Testis (tissue), 5 donors: ENCODE measurements around the gene NETO1. TPM values are rescaled to one million over a fixed set of nuclear protein-coding genes. Genes with fewer than 3 reads are reported as not detected.

Source experiments
- DNase-seq: peaks from one replicate; pipeline ENCODE4 v3.0.0-alpha.2; 2019
- H3K27ac ChIP-seq, 2 donors: fragments of 200-600 bp; sonication (generic); one replicate each; pipeline ENCODE4 v1.5.1; 2019
- H3K27me3 ChIP-seq: fragments of 200-600 bp; sonication (generic); one replicate; pipeline ENCODE4 v1.5.1; 2019
- H3K36me3 ChIP-seq: fragments of 200-600 bp; sonication (generic); one replicate; pipeline ENCODE4 v1.5.1; 2017; ENCODE audit warnings: low read depth; ENCODE audit errors: missing control alignments
- H3K4me1 ChIP-seq: fragments of 200-600 bp; sonication (generic); one replicate; pipeline ENCODE4 v1.5.1; 2019
- H3K4me3 ChIP-seq, 2 donors: fragments of 200-600 bp; sonication (generic); one replicate each; pipeline ENCODE4 v1.5.1; 2017 to 2019
- H3K9me3 ChIP-seq: fragments of 200-600 bp; sonication (generic); one replicate; pipeline ENCODE4 v1.5.1; 2017
- POLR2A ChIP-seq: fragments of 450-650 bp; IDR thresholded peaks from one replicate; pipeline ENCODE4 v1.6.1; 2017; ENCODE audit warnings: antibody characterized with exemption, mild to moderate bottlenecking, moderate library complexity
- WGBS, 2 donors: methylation state at CpG; one replicate each; pipeline ENCODE4 v1.1.5; 2018; 5-methylcytosine and 5-hydroxymethylcytosine counted together
- intact Hi-C: fragments of 100-400 bp; cut with DNase I; formaldehyde crosslinking; loops from one replicate; pipeline ENCODE4 v1.15.1; 2023; ENCODE audit warnings: low total_unique reads
- long read RNA-seq, 2 donors: transcript quantifications; one replicate each; lab custom pipeline, GENCODE V29; 2026
- polyA plus RNA-seq: library from polyadenylated mRNA; stranded (reverse); fragments of 350-450 nt; fragmentation: Illumina TruSeq; extraction: RNeasy Lipid Tissue Mini Kit (QIAGEN cat#74804); gene quantifications from one replicate; pipeline ENCODE4 v1.2.3, GENCODE V29; 2014; ENCODE audit warnings: low read depth, low replicate concordance; ENCODE audit not compliant: insufficient read depth
- total RNA-seq, 2 donors: library from RNA; depleted of rRNA; stranded (reverse); fragments of >200 nt; gene quantifications; one replicate each; pipeline ENCODE4 v1.2.3, GENCODE V29; 2016
- TF ChIP-seq, protein P1 (sequence below), 3 experiments: fragments of 450-650 bp in 2 of 3; fragments of 200-600 bp in 1 of 3; sonication (generic) in 1 of 3; IDR thresholded peaks; one replicate each; pipeline ENCODE4 v1.5.1; 2016 to 2019; ENCODE audit warnings: antibody characterized with exemption in 3 of 3, mild to moderate bottlenecking in 2 of 3, moderate library complexity in 1 of 3

The NETO1 gene, protein sequence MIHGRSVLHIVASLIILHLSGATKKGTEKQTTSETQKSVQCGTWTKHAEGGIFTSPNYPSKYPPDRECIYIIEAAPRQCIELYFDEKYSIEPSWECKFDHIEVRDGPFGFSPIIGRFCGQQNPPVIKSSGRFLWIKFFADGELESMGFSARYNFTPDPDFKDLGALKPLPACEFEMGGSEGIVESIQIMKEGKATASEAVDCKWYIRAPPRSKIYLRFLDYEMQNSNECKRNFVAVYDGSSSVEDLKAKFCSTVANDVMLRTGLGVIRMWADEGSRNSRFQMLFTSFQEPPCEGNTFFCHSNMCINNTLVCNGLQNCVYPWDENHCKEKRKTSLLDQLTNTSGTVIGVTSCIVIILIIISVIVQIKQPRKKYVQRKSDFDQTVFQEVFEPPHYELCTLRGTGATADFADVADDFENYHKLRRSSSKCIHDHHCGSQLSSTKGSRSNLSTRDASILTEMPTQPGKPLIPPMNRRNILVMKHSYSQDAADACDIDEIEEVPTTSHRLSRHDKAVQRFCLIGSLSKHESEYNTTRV
- total RNA-seq, result 1 to 10 TPM; 4.2 to 5.5 TPM
- 0.83 TPM for polyA plus RNA-seq
- long read RNA-seq, donor 1, result 0 reads
- long read RNA-seq, donor 2, result 0 reads

DNA sequence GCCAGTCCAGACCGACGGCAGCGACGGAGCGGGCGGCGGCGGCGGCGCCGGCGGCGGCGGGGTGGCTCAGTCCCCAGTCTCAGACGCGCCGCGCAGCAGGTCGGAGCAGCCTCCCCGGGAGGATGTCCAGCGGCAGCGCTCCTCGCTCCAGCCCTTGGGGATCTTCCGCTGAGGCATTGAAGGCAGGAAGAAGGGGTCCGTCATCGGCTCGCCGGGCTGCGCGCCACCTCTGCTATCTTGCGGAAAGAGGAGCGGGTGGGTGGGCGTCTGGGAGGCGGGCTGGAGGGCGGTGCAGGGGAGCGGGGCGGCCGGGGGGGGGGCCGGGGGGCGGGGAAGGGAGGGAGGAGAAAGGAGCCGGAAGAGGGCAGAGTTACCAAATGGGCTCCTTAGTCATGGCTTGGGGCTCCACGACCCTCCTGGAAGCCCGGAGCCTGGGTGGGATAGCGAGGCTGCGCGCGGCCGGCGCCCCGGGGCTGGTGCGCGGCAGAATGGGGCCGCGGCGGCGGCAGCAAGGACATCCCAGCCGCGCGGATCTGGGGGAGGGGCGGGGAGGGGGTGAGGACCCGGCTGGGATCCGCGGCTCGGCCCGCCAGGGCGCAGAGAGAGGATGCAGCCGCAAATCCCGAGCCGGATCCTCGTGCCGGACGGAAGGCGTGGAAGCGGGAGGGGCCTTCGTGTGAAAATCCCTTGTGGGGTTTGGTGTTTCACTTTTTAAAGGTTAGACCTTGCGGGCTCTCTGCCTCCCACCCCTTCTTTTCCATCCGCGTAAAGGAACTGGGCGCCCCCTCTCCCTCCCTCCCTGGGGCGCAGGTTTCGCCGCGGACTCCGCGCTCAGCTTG lies at the start of gene NETO1:
TSS of gene NETO1 (minus strand) at position 242 of the 839 bp plus-strand sequence. CDS start 696 bp downstream, outside the sequence.
- TF ChIP-seq, protein P1, sequence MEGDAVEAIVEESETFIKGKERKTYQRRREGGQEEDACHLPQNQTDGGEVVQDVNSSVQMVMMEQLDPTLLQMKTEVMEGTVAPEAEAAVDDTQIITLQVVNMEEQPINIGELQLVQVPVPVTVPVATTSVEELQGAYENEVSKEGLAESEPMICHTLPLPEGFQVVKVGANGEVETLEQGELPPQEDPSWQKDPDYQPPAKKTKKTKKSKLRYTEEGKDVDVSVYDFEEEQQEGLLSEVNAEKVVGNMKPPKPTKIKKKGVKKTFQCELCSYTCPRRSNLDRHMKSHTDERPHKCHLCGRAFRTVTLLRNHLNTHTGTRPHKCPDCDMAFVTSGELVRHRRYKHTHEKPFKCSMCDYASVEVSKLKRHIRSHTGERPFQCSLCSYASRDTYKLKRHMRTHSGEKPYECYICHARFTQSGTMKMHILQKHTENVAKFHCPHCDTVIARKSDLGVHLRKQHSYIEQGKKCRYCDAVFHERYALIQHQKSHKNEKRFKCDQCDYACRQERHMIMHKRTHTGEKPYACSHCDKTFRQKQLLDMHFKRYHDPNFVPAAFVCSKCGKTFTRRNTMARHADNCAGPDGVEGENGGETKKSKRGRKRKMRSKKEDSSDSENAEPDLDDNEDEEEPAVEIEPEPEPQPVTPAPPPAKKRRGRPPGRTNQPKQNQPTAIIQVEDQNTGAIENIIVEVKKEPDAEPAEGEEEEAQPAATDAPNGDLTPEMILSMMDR (IDR thresholded peaks at IDR 0.05), result no peak
- TF ChIP-seq POLR2A, result no peak
- Histone ChIP-seq H3K9me3 (no peaks in the 10 kb centered on the region), H3K4me3 (peak within 1 kb of the TSS; percentile 44 to 51), H3K27me3 (no peaks in the 10 kb centered on the region), H3K36me3 (no peaks in the 10 kb centered on the region), H3K27ac (no peak within 1 kb of the TSS), H3K4me1 (peaks cover 10% of the 10 kb centered on the region)
- intact Hi-C loops, result no loop called here
- DNase-seq, result no peak
- WGBS, 2 donors, result 1 to 4% methylated on average over 24 to 38 of the region's 85 CpGs

DNA sequence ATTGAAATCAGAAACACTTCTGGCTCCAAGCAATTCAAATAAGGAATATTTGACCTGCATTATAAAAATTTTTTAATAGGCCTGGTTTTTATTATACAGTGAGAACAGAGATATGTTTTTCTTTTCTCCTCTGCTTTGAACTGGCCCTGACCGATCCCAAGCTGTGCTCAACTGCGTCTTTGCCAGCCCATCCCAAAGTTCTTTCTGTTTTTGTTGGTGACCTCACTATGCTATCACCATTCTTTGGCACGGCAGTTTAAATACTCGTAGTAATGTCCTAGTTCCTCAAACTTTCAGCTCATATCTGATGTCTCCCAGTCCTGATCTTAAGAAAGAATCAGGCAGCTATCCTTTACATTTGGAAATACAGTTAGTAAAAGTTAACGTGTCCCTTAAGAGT lies 42.3 kb upstream of the NETO1 start:
- Histone ChIP-seq H3K27ac (no peak overlapping the region), H3K4me1 (no peaks in the 10 kb centered on the region), H3K4me3 (no peak overlapping the region), H3K9me3 (no peaks in the 10 kb centered on the region), H3K27me3 (no peaks in the 10 kb centered on the region), H3K36me3 (no peaks in the 10 kb centered on the region)
- 81 to 87% methylated on average over 5 of the region's 5 CpGs for WGBS, 2 donors
- TF ChIP-seq POLR2A, result no peak
- TF ChIP-seq, protein P1 (IDR thresholded peaks at IDR 0.05), result no peak
- intact Hi-C loops, result no loop called here
- DNase-seq, result no peak

DNA sequence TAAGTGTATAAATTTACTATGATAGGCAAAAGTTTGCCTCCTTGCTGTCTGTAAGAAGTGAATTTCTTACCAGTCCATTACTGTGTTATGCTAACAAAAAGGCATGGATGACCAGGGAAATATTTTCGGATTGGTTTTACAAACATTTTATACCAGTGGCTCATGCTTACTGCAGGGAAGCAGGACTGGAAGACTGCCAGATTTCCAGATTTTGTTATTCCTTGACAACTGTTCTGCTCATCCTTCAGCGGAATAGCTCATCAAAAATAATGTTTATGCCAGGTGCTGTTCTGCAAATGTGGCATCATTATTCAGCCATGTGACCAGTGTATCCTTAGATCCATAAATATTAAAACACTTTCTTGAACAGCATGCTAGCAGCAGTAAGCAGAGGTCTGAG lies 40.4 kb upstream of the NETO1 start:
- TF ChIP-seq POLR2A, result no peak
- TF ChIP-seq, protein P1 (IDR thresholded peaks at IDR 0.05), result no peak
- WGBS, 2 donors, result 42 to 43% methylated on average over 2 of the region's 2 CpGs
- DNase-seq, result no peak
- no peaks in the 10 kb centered on the region for H3K27me3 ChIP-seq
- no peaks in the 10 kb centered on the region for H3K9me3 ChIP-seq
- no peak overlapping the region for H3K4me3 ChIP-seq
- H3K4me1 ChIP-seq, result no peaks in the 10 kb centered on the region
- no peaks in the 10 kb centered on the region for H3K36me3 ChIP-seq
- intact Hi-C loops, result no loop called here
- no peak overlapping the region for H3K27ac ChIP-seq

DNA sequence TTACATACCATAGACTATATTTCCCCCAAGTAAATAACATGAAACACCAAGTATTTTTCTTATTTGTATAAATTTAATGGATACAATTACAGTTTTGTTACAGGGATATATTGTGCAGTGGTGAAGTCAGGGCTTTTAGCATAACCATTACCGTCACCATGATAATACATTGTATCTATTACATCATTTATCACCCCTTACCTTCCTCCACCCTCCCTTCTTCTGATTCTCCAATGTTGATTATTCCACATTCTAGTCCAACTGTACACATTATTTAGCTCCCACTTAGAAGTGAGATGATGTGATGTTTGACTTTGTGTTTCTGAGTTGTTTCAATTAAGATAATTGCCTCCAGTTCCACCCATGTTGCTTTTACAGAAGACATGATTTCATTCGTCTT lies 35.2 kb upstream of the NETO1 start:
- Histone ChIP-seq H3K27ac (no peak overlapping the region), H3K9me3 (no peaks in the 10 kb centered on the region), H3K36me3 (no peaks in the 10 kb centered on the region), H3K27me3 (no peaks in the 10 kb centered on the region), H3K4me3 (no peak overlapping the region), H3K4me1 (no peaks in the 10 kb centered on the region)
- WGBS, 2 donors, result 64 to 82% methylated on average over 2 of the region's 2 CpGs
- DNase-seq, result no peak
- intact Hi-C loops, result no loop called here
- TF ChIP-seq, protein P1 (IDR thresholded peaks at IDR 0.05), result no peak
- no peak for TF ChIP-seq POLR2A
